CD14-positive monocyte (primary cell): ENCODE data around the gene RPGRIP1L. TPM values are rescaled to one million over a fixed set of nuclear protein-coding genes. Genes with fewer than 3 reads are reported as not detected.

Source experiments
- DNase-seq, 3 donors: peaks; one replicate each; pipeline ENCODE4 v3.0.0-alpha.2; 2011 to 2022
- H2AFZ ChIP-seq: 2 replicates; pipeline ENCODE4 v1.6.0; 2012; ENCODE audit warnings: mild to moderate bottlenecking, low read depth, low read length, inconsistent platforms; ENCODE audit not compliant: insufficient read depth, poor library complexity, severe bottlenecking
- H3K27ac ChIP-seq, 2 donors: 1 replicate in 1 of 2; 2 replicates in 1 of 2; pipeline ENCODE4 v1.5.1; 2012 to 2013; ENCODE audit warnings: low read length in 2 of 2, control low read depth in 1 of 2, inconsistent platforms in 1 of 2, low read depth in 1 of 2, mild to moderate bottlenecking in 1 of 2
- H3K27me3 ChIP-seq, 2 donors: one replicate each; pipeline versions ENCODE4 v1.6.0 to v1.6.1; 2011 to 2013; ENCODE audit warnings: low read length in 2 of 2; ENCODE audit not compliant: control insufficient read depth in 2 of 2, insufficient read depth in 2 of 2
- H3K36me3 ChIP-seq, 2 donors: replicated peaks in 1 of 2; 1 replicate in 1 of 2; 2 replicates in 1 of 2; pipeline versions ENCODE4 v1.5.1 to v1.6.1; 2012 to 2013; ENCODE audit warnings: low read length in 2 of 2, control low read depth in 1 of 2, inconsistent platforms in 1 of 2, mild to moderate bottlenecking in 1 of 2; ENCODE audit not compliant: insufficient read depth in 2 of 2, control insufficient read depth in 1 of 2
- H3K4me1 ChIP-seq, 2 donors: 1 replicate in 1 of 2; 2 replicates in 1 of 2; pipeline versions ENCODE4 v1.5.1 to v1.6.1; 2012 to 2013; ENCODE audit warnings: low read length in 2 of 2, control low read depth in 1 of 2, inconsistent platforms in 1 of 2, mild to moderate bottlenecking in 1 of 2, moderate library complexity in 1 of 2; ENCODE audit not compliant: insufficient read depth in 2 of 2, control insufficient read depth in 1 of 2
- H3K4me2 ChIP-seq: replicated peaks from 2 replicates; pipeline ENCODE3; 2012; ENCODE audit warnings: low read length, moderate library complexity, mild to moderate bottlenecking; ENCODE audit not compliant: poor library complexity, severe bottlenecking; ENCODE audit errors: extremely low read depth
- H3K4me3 ChIP-seq, 3 experiments: fragments of 200-600 bp in 1 of 3; sonication (generic) in 1 of 3; replicated peaks in 1 of 3; 1 replicate in 2 of 3; 2 replicates in 1 of 3; pipeline ENCODE4 v1.5.1; 2011 to 2013; ENCODE audit warnings: low read length in 3 of 3, mild to moderate bottlenecking in 3 of 3, control low read depth in 2 of 3, low read depth in 2 of 3, inconsistent platforms in 1 of 3, moderate library complexity in 1 of 3
- H3K79me2 ChIP-seq: 2 replicates; pipeline ENCODE4 v1.6.0; 2012; ENCODE audit warnings: mild to moderate bottlenecking, control low read depth, inconsistent platforms, low read length, moderate library complexity; ENCODE audit not compliant: insufficient read depth
- H3K9ac ChIP-seq: 2 replicates; pipeline ENCODE4 v1.6.0; 2017; ENCODE audit warnings: low read length, mild to moderate bottlenecking; ENCODE audit not compliant: insufficient read depth, poor library complexity, severe bottlenecking
- H3K9me3 ChIP-seq, 2 donors: replicated peaks in 1 of 2; 1 replicate in 1 of 2; 2 replicates in 1 of 2; pipeline versions ENCODE4 v1.5.1 to v1.6.1; 2012 to 2013; ENCODE audit warnings: low read length in 2 of 2, control low read depth in 1 of 2; ENCODE audit not compliant: control insufficient read depth in 1 of 2, insufficient read depth in 1 of 2
- H4K20me1 ChIP-seq: 2 replicates; pipeline ENCODE4 v1.6.0; 2012; ENCODE audit warnings: mild to moderate bottlenecking, low read length, control low read depth, moderate library complexity; ENCODE audit not compliant: insufficient read depth
- H3K27ac Mint-ChIP-seq, 7 donors: one replicate each; pipeline ENCODE4 v1.8.0; 2020; ENCODE audit warnings: mild to moderate bottlenecking in 7 of 7, mixed read lengths in 7 of 7, moderate library complexity in 6 of 7, inconsistent platforms in 2 of 7
- H3K27me3 Mint-ChIP-seq, 3 donors: one replicate each; pipeline ENCODE4 v1.8.0; 2021 to 2022; ENCODE audit warnings: low read depth in 3 of 3, mild to moderate bottlenecking in 3 of 3, mixed read lengths in 3 of 3, moderate library complexity in 3 of 3, inconsistent platforms in 1 of 3
- H3K36me3 Mint-ChIP-seq, 2 donors: one replicate each; pipeline ENCODE4 v1.8.0; 2020; ENCODE audit warnings: mixed read lengths in 2 of 2, inconsistent platforms in 1 of 2, mild to moderate bottlenecking in 1 of 2
- H3K4me1 Mint-ChIP-seq: one replicate; pipeline ENCODE4 v1.8.0; 2020; ENCODE audit warnings: mild to moderate bottlenecking, mixed read lengths
- H3K4me3 Mint-ChIP-seq, 2 donors: one replicate each; pipeline ENCODE4 v1.8.0; 2020; ENCODE audit warnings: mild to moderate bottlenecking in 2 of 2, mixed read lengths in 2 of 2, moderate library complexity in 1 of 2
- H3K9me3 Mint-ChIP-seq, 7 donors: one replicate each; pipeline ENCODE4 v1.8.0; 2020 to 2022; ENCODE audit warnings: mixed read lengths in 7 of 7, mild to moderate bottlenecking in 6 of 7, moderate library complexity in 6 of 7, inconsistent platforms in 2 of 7
- CTCF ChIP-seq: fragments of 200-600 bp; IDR thresholded peaks from one replicate; pipeline ENCODE4 v1.8.0; 2022; ENCODE audit warnings: antibody characterized with exemption, mild to moderate bottlenecking
- WGBS: methylation state at CpG from one replicate; pipeline ENCODE4 v1.1.5; 2013; ENCODE audit warnings: missing lambda C conversion rate; ENCODE audit not compliant: insufficient coverage; 5-methylcytosine and 5-hydroxymethylcytosine counted together
- intact Hi-C, 2 donors: fragments of 100-400 bp; cut with micrococcal nuclease; formaldehyde crosslinking; loops; one replicate each; pipeline versions ENCODE4 v1.15.0 to v1.15.1; 2023
- polyA plus RNA-seq, 3 donors: library from polyadenylated mRNA; depleted of rRNA in 1 of 3; unstranded in 2 of 3; stranded (reverse) in 1 of 3; fragments of 300-500 nt in 2 of 3; fragments of >200 nt in 1 of 3; fragmentation: Illumina TruSeq in 2 of 3; gene quantifications; 1 replicate in 2 of 3; 2 replicates in 1 of 3; pipeline ENCODE4 v1.2.3, GENCODE V29; 2012 to 2021

Gene RPGRIP1L
- polyA plus RNA-seq, 3 donors, result 0.11 to 0.18 TPM; not detected in 1

GRCh38 chr16:53745086-53745485 lies 41.4 kb upstream of the RPGRIP1L start:
- Mint-ChIP-seq H3K27me3 (no peaks in the 10 kb centered on the region), H3K27ac (no peak overlapping the region), H3K9me3 (peaks cover 0 to 3% (median 0%) of the 10 kb centered on the region in 7 donors), H3K36me3 (no peaks in the 10 kb centered on the region), H3K4me1 (peaks cover 20% of the 10 kb centered on the region), H3K4me3 (no peak overlapping the region)
- WGBS, result no CpG with 5 or more reads among the region's 3 CpGs
- intact Hi-C loops, result no loop called here
- Histone ChIP-seq H3K9me3 (no peaks in the 10 kb centered on the region), H2AFZ (no peak overlapping the region), H3K4me1 (peaks cover 0 to 5% of the 10 kb centered on the region in 2 donors), H3K79me2 (peaks cover 4% of the 10 kb centered on the region), H3K9ac (no peak overlapping the region), H4K20me1 (peaks cover 10% of the 10 kb centered on the region), H3K27ac (no peak overlapping the region), H3K27me3 (no peaks in the 10 kb centered on the region), H3K4me2 (no peak overlapping the region), H3K36me3 (no peaks in the 10 kb centered on the region), H3K4me3 (no peak overlapping the region)
- DNase-seq, result no peak
- no peak for TF ChIP-seq CTCF

- Histone ChIP-seq H3K4me2 (no peak overlapping the region), H3K9ac (no peak overlapping the region), H3K27ac (no peak overlapping the region), H3K9me3 (no peaks in the 10 kb centered on the region), H3K4me1 (peaks cover 0 to 5% of the 10 kb centered on the region in 2 donors), H2AFZ (no peak overlapping the region), H3K4me3 (no peak overlapping the region), H4K20me1 (peaks cover 10% of the 10 kb centered on the region), H3K79me2 (peaks cover 4% of the 10 kb centered on the region), H3K27me3 (no peaks in the 10 kb centered on the region), H3K36me3 (no peaks in the 10 kb centered on the region)
- intact Hi-C loops, result no loop called here
- H3K4me1 Mint-ChIP-seq, result peaks cover 20% of the 10 kb centered on the region
- 42% methylated on average over 3 of the region's 3 CpGs for WGBS
- DNase-seq, result no peak
- H3K4me3 Mint-ChIP-seq, result no peak overlapping the region
- H3K27ac Mint-ChIP-seq, result no peak overlapping the region
- H3K27me3 Mint-ChIP-seq, result no peaks in the 10 kb centered on the region
- no peak for TF ChIP-seq CTCF
- no peaks in the 10 kb centered on the region for H3K36me3 Mint-ChIP-seq
- peaks cover 0 to 3% (median 0%) of the 10 kb centered on the region in 7 donors for H3K9me3 Mint-ChIP-seq
Observed at GRCh38 chr16:53744449-53744848, 40.8 kb upstream of the RPGRIP1L start.
